ENCODE data around the gene DTYMK. TPM values are rescaled to one million over a fixed set of nuclear protein-coding genes. Genes with fewer than 3 reads are reported as not detected.

Gene DTYMK
- total and polyA plus RNA-seq, 10 of the 15 experiments (the other 5 are each of a cell fraction or from before 2014, with no cell fraction given) = 7.0 to 220 (median 59.3) TPM

- ChIA-PET SMC1A (ENCODE audit: uncharacterized antibody, unreplicated experiment) (interaction anchor here (0.6 to 1.4 kb wide), 2 partner anchors 11 to 49 kb away, joined by 3 to 4 read pairs; no protein-coding TSS in a partner anchor), RAD21 (ENCODE audit: unreplicated experiment) (no interaction called here), CTCF (interaction anchor here (0.6 kb wide), 1 partner anchor 542 kb away, joined by 3 read pairs; no protein-coding TSS in a partner anchor), POLR2A (no interaction called here)
- FAIRE-seq = no peak
- no peak overlapping the region for H2AFZ ChIP-seq (ENCODE audit: control insufficient read depth, low read depth, low read length)
- in situ Hi-C loops (cut with MboI) (no loop called here), intact Hi-C loops (cut with micrococcal nuclease; ENCODE audit: unreplicated experiment) (no loop called here)
- no peak overlapping the region for H3K27ac ChIP-seq (ENCODE audit: control insufficient read depth, insufficient read depth)
- no peaks in the 10 kb centered on the region; the same call in 1 of the 2 replicates for H4K20me1 ChIP-seq (ENCODE audit: control insufficient read depth, insufficient read depth)
- H3K4me2 ChIP-seq (ENCODE audit: control insufficient read depth, insufficient read depth) = no peak overlapping the region
- no peak overlapping the region for H3K4me3 ChIP-seq
- no peak for DNase-seq (ENCODE audit: low read depth, low spot score)
- BruUV-seq (replicated peaks) = no TSS peak
- peaks cover 10% of the 10 kb centered on the region for H3K79me2 ChIP-seq (ENCODE audit: control insufficient read depth, insufficient read depth, low read length)
- H3K27me3 ChIP-seq (replicated peaks in 1 of 2; ENCODE audit: control insufficient read depth in 2 of 2, insufficient read depth in 2 of 2, low read length in 1 of 2) = no peaks in the 10 kb centered on the region
- WGBS (ENCODE audit: insufficient coverage, insufficient replicate concordance, low lambda C conversion rate, missing lambda C conversion rate) = 98% methylated on average over 4 of the region's 4 CpGs
- TF ChIP-seq BCL11A (IDR thresholded peaks at IDR 0.05; ENCODE audit: low read depth, low read length) (no peak), SP1 (IDR thresholded peaks at IDR 0.05; ENCODE audit: low read depth, low read length) (no peak), SUPT20H (IDR thresholded peaks at IDR 0.05; ENCODE audit: borderline replicate concordance, control insufficient read depth, low read depth, low read length) (no peak), SKIL (IDR thresholded peaks at IDR 0.05; ENCODE audit: low read depth, poor library complexity, severe bottlenecking) (no peak), SMARCA5 (IDR thresholded peaks at IDR 0.05) (no peak), GATAD2B (conservative IDR thresholded peaks at IDR 0.05; ENCODE audit: low read depth) (no peak), POU2F2 (IDR thresholded peaks at IDR 0.05; ENCODE audit: borderline replicate concordance, low read depth, low read length) (no peak), SUZ12 (IDR thresholded peaks at IDR 0.05; ENCODE audit: unreplicated experiment) (no peak), CREM (IDR thresholded peaks at IDR 0.05; ENCODE audit: low read depth) (no peak), NRF1 (conservative IDR thresholded peaks at IDR 0.05; ENCODE audit: low read depth, low read length) (no peak), NKRF (conservative IDR thresholded peaks at IDR 0.05) (no peak), ZNF24 (IDR thresholded peaks at IDR 0.05) (no peak), PRDM15 (CRISPR knock-in tag; IDR thresholded peaks at IDR 0.05) (no peak)
- peaks cover 6 to 13% of the 10 kb centered on the region in 2 experiments for H3K36me3 ChIP-seq (ENCODE audit: control insufficient read depth in 2 of 2, insufficient read depth in 2 of 2, low read length in 1 of 2)
- no peaks in the 10 kb centered on the region for H3K9me3 ChIP-seq (replicated peaks; ENCODE audit: control insufficient read depth, insufficient read depth, low read length)
- no peaks in the 10 kb centered on the region for H3K4me1 ChIP-seq (ENCODE audit: control insufficient read depth, insufficient read depth, low read length)
- no peak for ATAC-seq
- no peak overlapping the region for H3K9ac ChIP-seq (ENCODE audit: control insufficient read depth, insufficient read depth, low read length)
These were observed 37.2 kb downstream of the DTYMK start for GRCh38 chr2:241649404-241649803.

Measured in GM12878 (cell line).